ENCODE data around the gene RESP18. TPM values are rescaled to one million over a fixed set of nuclear protein-coding genes. Genes with fewer than 3 reads are reported as not detected.

Gene RESP18
- total RNA-seq, 2 donors from 2014 or later = not detected

DNA sequence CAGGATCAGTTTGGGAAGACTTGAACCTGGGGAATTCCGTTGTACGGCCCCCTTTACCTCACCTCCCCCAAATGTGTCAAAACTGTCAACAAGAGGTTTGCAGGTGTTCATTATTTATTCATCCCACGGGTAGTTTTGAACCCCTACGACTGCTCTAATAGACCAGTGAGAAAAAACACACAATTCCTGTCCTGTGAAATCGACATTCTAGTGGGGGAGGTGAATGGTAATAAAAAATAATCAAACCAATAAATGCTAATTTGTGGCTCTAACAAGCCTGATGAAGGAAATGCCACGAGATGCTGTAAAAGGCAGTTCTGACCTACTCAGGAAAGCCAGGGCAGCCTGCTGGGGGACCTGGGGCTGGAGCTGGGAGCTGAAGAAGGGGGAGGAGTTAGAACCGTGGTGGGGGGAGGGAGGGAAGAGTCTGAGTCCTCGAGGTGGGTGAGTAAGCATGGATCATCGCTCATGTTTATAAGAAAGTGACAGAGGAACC is 53.8 kb downstream of the RESP18 start:
- Histone ChIP-seq H3K27me3 (replicated peaks; ENCODE audit: insufficient read depth) (no peaks in the 10 kb centered on the region), H3K27ac (peak overlapping the region; percentile 90 to 97), H3K4me1 (ENCODE audit: control insufficient read depth in 1 of 2, low read depth in 2 of 2) (peaks cover 18 to 43% of the 10 kb centered on the region in 2 donors), H3K9me3 (no peaks in the 10 kb centered on the region), H3K36me3 (peaks cover 20% of the 10 kb centered on the region), H3K4me3 (peak overlapping the region; percentile 79)
- TF ChIP-seq, protein P1, sequence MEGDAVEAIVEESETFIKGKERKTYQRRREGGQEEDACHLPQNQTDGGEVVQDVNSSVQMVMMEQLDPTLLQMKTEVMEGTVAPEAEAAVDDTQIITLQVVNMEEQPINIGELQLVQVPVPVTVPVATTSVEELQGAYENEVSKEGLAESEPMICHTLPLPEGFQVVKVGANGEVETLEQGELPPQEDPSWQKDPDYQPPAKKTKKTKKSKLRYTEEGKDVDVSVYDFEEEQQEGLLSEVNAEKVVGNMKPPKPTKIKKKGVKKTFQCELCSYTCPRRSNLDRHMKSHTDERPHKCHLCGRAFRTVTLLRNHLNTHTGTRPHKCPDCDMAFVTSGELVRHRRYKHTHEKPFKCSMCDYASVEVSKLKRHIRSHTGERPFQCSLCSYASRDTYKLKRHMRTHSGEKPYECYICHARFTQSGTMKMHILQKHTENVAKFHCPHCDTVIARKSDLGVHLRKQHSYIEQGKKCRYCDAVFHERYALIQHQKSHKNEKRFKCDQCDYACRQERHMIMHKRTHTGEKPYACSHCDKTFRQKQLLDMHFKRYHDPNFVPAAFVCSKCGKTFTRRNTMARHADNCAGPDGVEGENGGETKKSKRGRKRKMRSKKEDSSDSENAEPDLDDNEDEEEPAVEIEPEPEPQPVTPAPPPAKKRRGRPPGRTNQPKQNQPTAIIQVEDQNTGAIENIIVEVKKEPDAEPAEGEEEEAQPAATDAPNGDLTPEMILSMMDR (IDR thresholded peaks at IDR 0.05) = no peak
- ATAC-seq (ENCODE audit: insufficient number of reproducible peaks, low FRiP score, low read depth) = no peak
- DNase-seq (ENCODE audit: low spot score) = no peak

DNA sequence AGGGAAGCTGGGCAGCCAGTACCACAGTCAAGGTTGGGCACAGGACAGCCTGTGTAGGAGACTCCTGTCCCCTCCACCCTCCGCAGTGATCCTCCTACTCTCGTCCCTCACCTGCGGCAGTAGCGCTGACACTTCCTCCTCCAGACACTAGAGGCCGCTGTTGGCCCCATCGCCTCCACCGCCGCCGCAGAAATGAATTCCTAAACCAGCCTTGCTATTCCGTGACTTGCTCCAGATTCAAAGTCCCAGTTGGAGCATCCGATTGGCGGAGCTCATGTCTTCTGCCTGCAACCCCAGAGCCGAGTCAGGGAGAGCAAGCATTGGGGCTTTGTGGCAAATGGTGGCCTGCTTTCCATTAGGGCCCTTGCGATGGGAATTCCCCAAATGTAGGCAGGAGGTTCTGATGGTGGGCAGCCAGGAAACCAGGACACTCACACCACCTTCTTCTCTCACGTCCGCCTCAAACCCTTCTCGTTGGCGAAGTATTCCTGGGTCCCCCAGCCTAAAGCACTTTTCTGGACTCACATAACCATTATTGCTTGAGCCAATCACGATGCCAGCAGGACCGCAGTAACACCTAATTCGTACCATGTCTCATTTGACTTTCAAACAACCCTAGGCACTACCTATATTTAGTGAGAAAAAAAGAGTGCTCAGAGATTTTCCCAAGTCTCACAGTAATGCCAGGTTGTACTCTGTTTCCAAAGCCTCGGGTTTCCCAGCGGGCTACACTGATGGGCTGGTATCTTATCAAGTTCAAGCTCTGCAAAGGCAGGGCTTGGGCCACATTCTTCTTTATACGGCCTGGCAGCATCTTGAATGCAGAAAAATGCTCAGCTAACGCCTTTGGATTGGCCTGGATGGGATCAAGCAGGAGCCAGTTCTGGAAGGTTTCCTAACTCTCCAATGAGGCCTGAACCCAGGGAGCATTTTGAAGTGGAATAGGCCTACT is 54.6 kb downstream of the RESP18 start:
- ATAC-seq (ENCODE audit: insufficient number of reproducible peaks, low FRiP score, low read depth) (no peak), DNase-seq (ENCODE audit: low spot score) (no peak)
- Histone ChIP-seq H3K27ac (peak overlapping the region; percentile 90 to 97), H3K27me3 (replicated peaks; ENCODE audit: insufficient read depth) (no peaks in the 10 kb centered on the region), H3K4me1 (ENCODE audit: control insufficient read depth in 1 of 2, low read depth in 2 of 2) (peaks cover 18 to 45% of the 10 kb centered on the region in 2 donors), H3K4me3 (peak overlapping the region; percentile 24), H3K36me3 (peaks cover 15% of the 10 kb centered on the region), H3K9me3 (no peaks in the 10 kb centered on the region)
- TF ChIP-seq, protein P1 (IDR thresholded peaks at IDR 0.05) = peak; percentile 97

Other genes with a start within 250 kb of the RESP18 start
- 10 to 100 TPM; 10.3 to 14.5 TPM for gene NHEJ1, start 171.9 kb downstream of the RESP18 start, total RNA-seq
- 1 to 10 TPM; 1.4 to 3.4 TPM for gene SLC23A3, start 162.7 kb downstream of the RESP18 start, total RNA-seq
- 10 to 100 TPM; 31.9 to 51.0 TPM for gene CNPPD1, start 155.8 kb downstream of the RESP18 start, total RNA-seq
- gene RETREG2, start 154.5 kb downstream of the RESP18 start, total RNA-seq = 10 to 100 TPM; 43.8 to 58.6 TPM
- gene ZFAND2B, start 126.0 kb downstream of the RESP18 start, total RNA-seq = 10 to 100 TPM; 21.7 to 83.8 TPM
- 10 to 100 TPM; 12.7 to 26.0 TPM for gene ABCB6, start 113.8 kb downstream of the RESP18 start, total RNA-seq
- 10 to 100 TPM; 39.4 to 60.4 TPM for gene ATG9A, start 103.1 kb downstream of the RESP18 start, total RNA-seq
- gene ANKZF1, start 102.9 kb downstream of the RESP18 start, total RNA-seq = 10 to 100 TPM; 69.7 to 72.6 TPM
- 10 to 100 TPM in 1 of 2 donors, 1 to 10 TPM in 1; 9.1 to 13.7 TPM for gene GLB1L, start 87.3 kb downstream of the RESP18 start, total RNA-seq
- gene STK16, start 87.3 kb downstream of the RESP18 start, total RNA-seq = 10 to 100 TPM; 10.7 to 11.7 TPM
- gene TUBA4B, start 79.5 kb downstream of the RESP18 start, total RNA-seq = not detected
- gene TUBA4A, start 78.8 kb downstream of the RESP18 start, total RNA-seq = 10 to 100 TPM; 20.4 to 84.6 TPM
- 10 to 100 TPM; 56.9 to 61.2 TPM for gene DNAJB2, start 53.4 kb downstream of the RESP18 start, total RNA-seq
- not detected for gene PTPRN, start 23.3 kb downstream of the RESP18 start, total RNA-seq
- gene DNPEP, start 55.2 kb upstream of the RESP18 start, total RNA-seq = 10 to 100 TPM; 42.7 to 51.2 TPM
- gene DES, start 85.6 kb upstream of the RESP18 start, total RNA-seq = 100 to 1,000 TPM; 146 to 302 TPM
- gene SPEG, start 102.1 kb upstream of the RESP18 start, total RNA-seq = 100 to 1,000 TPM; 426 to 455 TPM
- gene GMPPA, start 166.1 kb upstream of the RESP18 start, total RNA-seq = 10 to 100 TPM; 30.5 to 56.5 TPM
- gene ASIC4, start 181.7 kb upstream of the RESP18 start, total RNA-seq = under 1 TPM in 1 of 2 donors, not detected in 1; 0.41 TPM
- gene CHPF, start 211.1 kb upstream of the RESP18 start, total RNA-seq = 100 to 1,000 TPM; 184 to 269 TPM
- gene TMEM198, start 211.3 kb upstream of the RESP18 start, total RNA-seq = 1 to 10 TPM; 1.4 to 3.9 TPM
- gene OBSL1, start 238.8 kb upstream of the RESP18 start, total RNA-seq = 100 to 1,000 TPM in 1 of 2 donors, 10 to 100 TPM in 1; 88.7 to 151 TPM
- gene INHA, start 239.6 kb upstream of the RESP18 start, total RNA-seq = 1 to 10 TPM; 1.2 to 1.6 TPM

Measured in thoracic aorta (tissue), 2 donors.